Naive B cell (primary cell): Measurements from ENCODE around the gene SLC24A3. TPM values are rescaled to one million over a fixed set of nuclear protein-coding genes. Genes with fewer than 3 reads are reported as not detected.

Experiments used
- ATAC-seq, 2 donors: fragments of 150-1000 bp; cut with Tn5 transposase; 2 replicates each; pipeline ENCODE4 v1.10.0; 2021; ENCODE audit warnings: low read depth in 2 of 2, mild to moderate bottlenecking in 2 of 2, moderate library complexity in 2 of 2
- DNase-seq: peaks from one replicate; pipeline ENCODE4 v3.0.0; 2022
- H3K27ac Mint-ChIP-seq, 6 donors: one replicate each; pipeline ENCODE4 v1.8.0; 2020 to 2022; ENCODE audit warnings: mild to moderate bottlenecking in 6 of 6, mixed read lengths in 6 of 6, moderate library complexity in 5 of 6, inconsistent platforms in 2 of 6
- H3K27me3 Mint-ChIP-seq, 3 donors: one replicate each; pipeline ENCODE4 v1.8.0; 2021 to 2022; ENCODE audit warnings: mixed read lengths in 3 of 3, mild to moderate bottlenecking in 1 of 3
- H3K36me3 Mint-ChIP-seq, 2 donors: one replicate each; pipeline ENCODE4 v1.8.0; 2020 to 2022; ENCODE audit warnings: mixed read lengths in 2 of 2, inconsistent platforms in 1 of 2, mild to moderate bottlenecking in 1 of 2
- H3K4me1 Mint-ChIP-seq, 3 donors: one replicate each; pipeline ENCODE4 v1.8.0; 2020 to 2022; ENCODE audit warnings: mixed read lengths in 3 of 3, inconsistent platforms in 1 of 3, mild to moderate bottlenecking in 1 of 3, moderate library complexity in 1 of 3
- H3K4me3 Mint-ChIP-seq, 8 donors: one replicate each; pipeline ENCODE4 v1.8.0; 2020 to 2022; ENCODE audit warnings: mild to moderate bottlenecking in 8 of 8, mixed read lengths in 8 of 8, moderate library complexity in 8 of 8, inconsistent platforms in 2 of 8
- H3K9me3 Mint-ChIP-seq, 7 donors: one replicate each; pipeline ENCODE4 v1.8.0; 2020 to 2022; ENCODE audit warnings: mixed read lengths in 7 of 7, mild to moderate bottlenecking in 5 of 7, inconsistent platforms in 2 of 7, moderate library complexity in 1 of 7
- polyA plus RNA-seq, 6 donors: library from polyadenylated mRNA; unstranded; fragments of 300-500 nt; fragmentation: Illumina TruSeq; gene quantifications; one replicate each; pipeline ENCODE4 v1.2.3, GENCODE V29; 2021; ENCODE audit warnings: low read depth in 6 of 6

Gene SLC24A3
- polyA plus RNA-seq, 6 donors from 2014 or later: 0.09 to 0.13 TPM; not detected in 4

- DNase-seq (no peak), ATAC-seq (no peak)
- Mint-ChIP-seq H3K27ac (no peak overlapping the region), H3K27me3 (peaks cover 0 to 29% (median 14%) of the 10 kb centered on the region in 3 donors), H3K4me1 (no peaks in the 10 kb centered on the region), H3K4me3 (no peak overlapping the region), H3K36me3 (no peaks in the 10 kb centered on the region), H3K9me3 (peaks cover 0 to 8% (median 2%) of the 10 kb centered on the region in 7 donors)
Observed at GRCh38 chr20:19406381-19406780, 193.9 kb downstream of the SLC24A3 start.

GRCh38 chr20:19407196-19407595, 194.8 kb downstream of the SLC24A3 start:
- Mint-ChIP-seq H3K36me3 (no peaks in the 10 kb centered on the region), H3K4me1 (no peaks in the 10 kb centered on the region), H3K27ac (no peak overlapping the region), H3K9me3 (peaks cover 0 to 8% (median 2%) of the 10 kb centered on the region in 7 donors), H3K27me3 (peaks cover 0 to 26% (median 11%) of the 10 kb centered on the region in 3 donors), H3K4me3 (no peak overlapping the region)
- no peak for ATAC-seq
- DNase-seq: no peak

- Mint-ChIP-seq H3K27ac (no peak overlapping the region), H3K9me3 (peaks cover 0 to 8% (median 2%) of the 10 kb centered on the region in 7 donors), H3K4me1 (no peaks in the 10 kb centered on the region), H3K36me3 (no peaks in the 10 kb centered on the region), H3K4me3 (no peak overlapping the region), H3K27me3 (peaks cover 0 to 29% (median 11%) of the 10 kb centered on the region in 3 donors)
- no peak for DNase-seq
- ATAC-seq: no peak
Observed at GRCh38 chr20:19407736-19408135, 195.3 kb downstream of the SLC24A3 start.

- Mint-ChIP-seq H3K4me3 (peak overlapping the region in 1 of 8 donors; percentile 57), H3K36me3 (no peaks in the 10 kb centered on the region), H3K9me3 (peaks cover 0 to 8% (median 2%) of the 10 kb centered on the region in 7 donors), H3K27ac (no peak overlapping the region), H3K27me3 (peaks cover 0 to 29% (median 11%) of the 10 kb centered on the region in 3 donors), H3K4me1 (no peaks in the 10 kb centered on the region)
- DNase-seq: no peak
- ATAC-seq: no peak
Observed at GRCh38 chr20:19408971-19409370, 196.5 kb downstream of the SLC24A3 start.

- ATAC-seq (no peak), DNase-seq (no peak)
- Mint-ChIP-seq H3K9me3 (peaks cover 0 to 9% (median 2%) of the 10 kb centered on the region in 7 donors), H3K27ac (no peak overlapping the region), H3K4me1 (no peaks in the 10 kb centered on the region), H3K36me3 (no peaks in the 10 kb centered on the region), H3K27me3 (peaks cover 0 to 26% (median 5%) of the 10 kb centered on the region in 3 donors), H3K4me3 (no peak overlapping the region)
Observed at GRCh38 chr20:19411811-19412210, 199.4 kb downstream of the SLC24A3 start.

- Mint-ChIP-seq H3K9me3 (peaks cover 0 to 9% (median 2%) of the 10 kb centered on the region in 7 donors), H3K4me1 (no peaks in the 10 kb centered on the region), H3K27ac (no peak overlapping the region), H3K4me3 (no peak overlapping the region), H3K27me3 (peaks cover 0 to 26% (median 4%) of the 10 kb centered on the region in 3 donors), H3K36me3 (no peaks in the 10 kb centered on the region)
- DNase-seq: no peak
- ATAC-seq: no peak
Observed at GRCh38 chr20:19412254-19412653, 199.8 kb downstream of the SLC24A3 start.

GRCh38 chr20:19414600-19414999, 202.2 kb downstream of the SLC24A3 start:
- Mint-ChIP-seq H3K27me3 (peaks cover 0 to 16% (median 4%) of the 10 kb centered on the region in 3 donors), H3K36me3 (no peaks in the 10 kb centered on the region), H3K27ac (no peak overlapping the region), H3K4me3 (no peak overlapping the region), H3K4me1 (no peaks in the 10 kb centered on the region), H3K9me3 (peaks cover 2 to 16% (median 3%) of the 10 kb centered on the region in 7 donors)
- DNase-seq: no peak
- ATAC-seq: no peak

- no peak for DNase-seq
- ATAC-seq: no peak
- Mint-ChIP-seq H3K9me3 (peaks cover 0 to 16% (median 3%) of the 10 kb centered on the region in 7 donors), H3K36me3 (no peaks in the 10 kb centered on the region), H3K27ac (no peak overlapping the region), H3K4me3 (no peak overlapping the region), H3K27me3 (peaks cover 0 to 16% (median 0%) of the 10 kb centered on the region in 3 donors), H3K4me1 (no peaks in the 10 kb centered on the region)
Observed at GRCh38 chr20:19415786-19416185, 203.3 kb downstream of the SLC24A3 start.

- no peak for ATAC-seq
Observed at GRCh38 chr20:19416627-19417026, 204.2 kb downstream of the SLC24A3 start.

GRCh38 chr20:19419396-19419795, 207.0 kb downstream of the SLC24A3 start:
- DNase-seq (no peak), ATAC-seq (no peak)
- Mint-ChIP-seq H3K9me3 (peaks cover 0 to 28% (median 6%) of the 10 kb centered on the region in 7 donors), H3K27me3 (peaks cover 0 to 8% (median 0%) of the 10 kb centered on the region in 3 donors), H3K27ac (no peak overlapping the region), H3K4me1 (peaks cover 0 to 5% (median 0%) of the 10 kb centered on the region in 3 donors), H3K36me3 (no peaks in the 10 kb centered on the region), H3K4me3 (no peak overlapping the region)

More at GRCh38 chr20:19416627-19417026, 204.2 kb downstream of the SLC24A3 start:
- DNase-seq: no peak
- Mint-ChIP-seq H3K27ac (no peak overlapping the region), H3K27me3 (peaks cover 0 to 16% (median 0%) of the 10 kb centered on the region in 3 donors), H3K9me3 (peaks cover 3 to 21% (median 4%) of the 10 kb centered on the region in 7 donors), H3K4me3 (no peak overlapping the region), H3K36me3 (no peaks in the 10 kb centered on the region), H3K4me1 (no peaks in the 10 kb centered on the region)

- H3K4me1 Mint-ChIP-seq: peaks cover 0 to 5% (median 0%) of the 10 kb centered on the region in 3 donors
- H3K27ac Mint-ChIP-seq: no peak overlapping the region
- peaks cover 0 to 22% (median 6%) of the 10 kb centered on the region in 7 donors for H3K9me3 Mint-ChIP-seq
- DNase-seq (no peak), ATAC-seq (no peak)
- no peak overlapping the region for H3K4me3 Mint-ChIP-seq
- H3K27me3 Mint-ChIP-seq: peaks cover 0 to 8% (median 0%) of the 10 kb centered on the region in 3 donors
- no peaks in the 10 kb centered on the region for H3K36me3 Mint-ChIP-seq
Observed at GRCh38 chr20:19423097-19423899, 210.9 kb downstream of the SLC24A3 start.

- Mint-ChIP-seq H3K4me1 (peaks cover 0 to 5% (median 0%) of the 10 kb centered on the region in 3 donors), H3K4me3 (no peak overlapping the region), H3K9me3 (peaks cover 0 to 15% (median 5%) of the 10 kb centered on the region in 7 donors), H3K27ac (no peak overlapping the region), H3K36me3 (no peaks in the 10 kb centered on the region), H3K27me3 (peaks cover 0 to 8% (median 0%) of the 10 kb centered on the region in 3 donors)
- ATAC-seq: no peak
- no peak for DNase-seq
Observed at GRCh38 chr20:19423900-19424620, 211.6 kb downstream of the SLC24A3 start.

- ATAC-seq: no peak
- no peak overlapping the region for H3K4me3 Mint-ChIP-seq
- no peak overlapping the region for H3K27ac Mint-ChIP-seq
- peaks cover 0 to 5% (median 0%) of the 10 kb centered on the region in 3 donors for H3K4me1 Mint-ChIP-seq
- H3K9me3 Mint-ChIP-seq: peaks cover 0 to 12% (median 2%) of the 10 kb centered on the region in 7 donors
- H3K27me3 Mint-ChIP-seq: peaks cover 0 to 16% (median 0%) of the 10 kb centered on the region in 3 donors
- no peak for DNase-seq
- H3K36me3 Mint-ChIP-seq: no peaks in the 10 kb centered on the region
Observed at GRCh38 chr20:19426356-19426755, 213.9 kb downstream of the SLC24A3 start.
